Left ventricle myocardium inferior (tissue), 1 donor: ENCODE results near the gene PPME1. TPM values are rescaled to one million over a fixed set of nuclear protein-coding genes. Genes with fewer than 3 reads are reported as not detected.

ENCODE experiments used
- DNase-seq: peaks from one replicate; pipeline ENCODE4 v3.0.0-alpha.2; 2020
- H3K27ac ChIP-seq: fragments of 200-600 bp; replicated peaks from 2 replicates; pipeline ENCODE4 v1.8.0; 2021
- H3K27me3 ChIP-seq: fragments of 200-600 bp; 2 replicates; pipeline ENCODE4 v1.8.0; 2021; ENCODE audit warnings: low read depth
- H3K36me3 ChIP-seq: fragments of 200-600 bp; 2 replicates; pipeline ENCODE4 v1.8.0; 2021
- H3K4me1 ChIP-seq: fragments of 200-600 bp; 2 replicates; pipeline ENCODE4 v1.8.0; 2021
- H3K4me3 ChIP-seq: fragments of 200-600 bp; 2 replicates; pipeline ENCODE4 v1.8.0; 2021; ENCODE audit warnings: mild to moderate bottlenecking, moderate library complexity
- H3K9me3 ChIP-seq: fragments of 200-600 bp; replicated peaks from 2 replicates; pipeline ENCODE4 v1.8.0; 2021
- intact Hi-C: fragments of 100-400 bp; cut with micrococcal nuclease; formaldehyde crosslinking; loops from one replicate; pipeline ENCODE4 v1.11.0; 2022
- total RNA-seq: library from RNA; stranded (reverse); fragmentation: NEBNext Ultra II Directional; extraction: Animal tissue kit (Norgen Biotek cat#: 25700); gene quantifications from one replicate; pipeline ENCODE4 v1.2.1, GENCODE V29; 2021
- TF ChIP-seq, protein P1 (sequence below): fragments of 200-600 bp; IDR thresholded peaks from 2 replicates; pipeline ENCODE4 v1.8.0; 2021; ENCODE audit warnings: antibody characterized with exemption, mild to moderate bottlenecking, borderline replicate concordance
- donor health status: DM: no; HTN: yes; CAD: no; lungs with severe emphysema.

Gene PPME1
- total RNA-seq, 1 donor from 2014 or later, result 29.7 TPM

DNA sequence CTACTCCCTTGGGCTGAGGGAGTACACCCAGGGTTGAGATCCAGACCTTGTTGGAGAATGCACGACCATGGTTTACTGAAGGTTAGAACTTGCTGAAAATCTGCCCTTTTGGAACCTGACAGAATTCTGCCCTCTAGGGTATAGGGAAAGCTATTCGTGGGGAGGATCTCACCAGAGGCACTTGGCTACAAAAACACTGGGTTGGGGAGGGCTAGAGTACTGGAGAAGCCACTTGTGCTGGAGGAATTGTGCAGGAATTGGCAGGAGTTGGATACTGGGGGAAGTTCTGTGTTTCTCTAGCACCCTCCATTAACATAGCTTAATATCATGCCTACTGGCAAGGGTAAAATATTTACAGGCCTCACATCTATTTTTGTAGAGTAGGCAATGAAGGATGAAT, 55.8 kb downstream of the PPME1 start:
- Histone ChIP-seq H3K27ac (peak overlapping the region; percentile 59), H3K4me3 (no peak overlapping the region), H3K4me1 (peaks cover 25% of the 10 kb centered on the region), H3K36me3 (peaks cover 20% of the 10 kb centered on the region), H3K9me3 (no peaks in the 10 kb centered on the region), H3K27me3 (no peaks in the 10 kb centered on the region)
- no peak for DNase-seq
- intact Hi-C loops, result no loop called here
- TF ChIP-seq, protein P1, sequence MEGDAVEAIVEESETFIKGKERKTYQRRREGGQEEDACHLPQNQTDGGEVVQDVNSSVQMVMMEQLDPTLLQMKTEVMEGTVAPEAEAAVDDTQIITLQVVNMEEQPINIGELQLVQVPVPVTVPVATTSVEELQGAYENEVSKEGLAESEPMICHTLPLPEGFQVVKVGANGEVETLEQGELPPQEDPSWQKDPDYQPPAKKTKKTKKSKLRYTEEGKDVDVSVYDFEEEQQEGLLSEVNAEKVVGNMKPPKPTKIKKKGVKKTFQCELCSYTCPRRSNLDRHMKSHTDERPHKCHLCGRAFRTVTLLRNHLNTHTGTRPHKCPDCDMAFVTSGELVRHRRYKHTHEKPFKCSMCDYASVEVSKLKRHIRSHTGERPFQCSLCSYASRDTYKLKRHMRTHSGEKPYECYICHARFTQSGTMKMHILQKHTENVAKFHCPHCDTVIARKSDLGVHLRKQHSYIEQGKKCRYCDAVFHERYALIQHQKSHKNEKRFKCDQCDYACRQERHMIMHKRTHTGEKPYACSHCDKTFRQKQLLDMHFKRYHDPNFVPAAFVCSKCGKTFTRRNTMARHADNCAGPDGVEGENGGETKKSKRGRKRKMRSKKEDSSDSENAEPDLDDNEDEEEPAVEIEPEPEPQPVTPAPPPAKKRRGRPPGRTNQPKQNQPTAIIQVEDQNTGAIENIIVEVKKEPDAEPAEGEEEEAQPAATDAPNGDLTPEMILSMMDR, result no peak

DNA sequence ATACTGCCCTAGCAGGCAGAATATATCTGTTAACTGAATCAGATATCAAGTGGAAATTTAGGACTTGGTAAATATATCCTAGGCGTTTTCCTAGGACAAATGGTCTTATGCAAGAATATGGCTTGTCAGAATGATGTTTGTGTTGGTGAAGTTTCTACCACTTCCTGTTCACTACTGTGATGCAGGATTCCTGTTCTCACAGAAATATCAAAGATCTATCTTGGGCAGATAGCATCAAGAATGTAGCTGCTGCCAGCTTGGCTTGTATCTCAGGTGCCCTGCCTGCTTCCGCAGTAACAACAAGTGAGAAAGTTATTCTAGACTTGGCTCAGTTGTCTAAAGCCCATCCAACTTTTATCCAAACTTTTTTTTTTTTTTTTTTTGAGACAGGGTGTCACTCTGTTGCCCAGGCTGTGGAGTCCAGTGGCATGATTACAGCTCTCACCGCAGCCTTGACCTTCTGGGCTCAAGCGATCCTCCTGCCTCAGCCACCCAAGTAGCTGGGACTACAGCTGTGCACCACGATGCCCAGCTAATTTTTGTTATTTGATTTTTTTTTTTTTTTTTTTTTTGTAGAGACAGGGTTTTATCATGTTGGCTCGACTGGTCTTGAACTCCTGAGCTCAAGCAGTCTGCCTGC, 61.3 kb downstream of the PPME1 start:
- peaks cover 39% of the 10 kb centered on the region for H3K36me3 ChIP-seq
- H3K27me3 ChIP-seq, result no peaks in the 10 kb centered on the region
- TF ChIP-seq, protein P1, result no peak
- intact Hi-C loops, result no loop called here
- DNase-seq, result no peak
- H3K9me3 ChIP-seq, result no peaks in the 10 kb centered on the region
- H3K4me3 ChIP-seq, result no peak overlapping the region
- H3K27ac ChIP-seq, result no peak overlapping the region
- peaks cover 15% of the 10 kb centered on the region for H3K4me1 ChIP-seq

DNA sequence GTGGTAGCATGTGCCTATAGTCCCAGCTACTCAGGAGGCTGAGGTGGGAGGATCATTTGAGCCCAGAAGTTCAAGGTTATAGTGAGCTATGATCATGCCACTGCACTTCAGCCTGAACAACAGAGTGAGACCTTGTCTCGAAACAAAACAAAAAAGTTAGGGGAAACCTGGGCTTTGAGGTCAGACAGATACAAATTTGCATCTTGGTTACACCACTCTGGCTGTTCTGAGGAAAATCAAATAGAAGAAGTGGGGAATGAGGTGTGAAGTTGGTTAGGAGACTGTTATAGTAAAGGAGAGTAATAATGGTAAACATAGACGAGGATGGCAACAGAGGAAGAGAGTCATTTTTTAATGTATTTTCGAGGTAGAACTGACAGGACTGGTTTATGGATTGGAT, 62.6 kb downstream of the PPME1 start:
- TF ChIP-seq, protein P1, result no peak
- Histone ChIP-seq H3K27ac (no peak overlapping the region), H3K4me1 (peaks cover 15% of the 10 kb centered on the region), H3K4me3 (no peak overlapping the region), H3K27me3 (no peaks in the 10 kb centered on the region), H3K9me3 (no peaks in the 10 kb centered on the region), H3K36me3 (peaks cover 40% of the 10 kb centered on the region)
- intact Hi-C loops, result no loop called here
- no peak for DNase-seq

DNA sequence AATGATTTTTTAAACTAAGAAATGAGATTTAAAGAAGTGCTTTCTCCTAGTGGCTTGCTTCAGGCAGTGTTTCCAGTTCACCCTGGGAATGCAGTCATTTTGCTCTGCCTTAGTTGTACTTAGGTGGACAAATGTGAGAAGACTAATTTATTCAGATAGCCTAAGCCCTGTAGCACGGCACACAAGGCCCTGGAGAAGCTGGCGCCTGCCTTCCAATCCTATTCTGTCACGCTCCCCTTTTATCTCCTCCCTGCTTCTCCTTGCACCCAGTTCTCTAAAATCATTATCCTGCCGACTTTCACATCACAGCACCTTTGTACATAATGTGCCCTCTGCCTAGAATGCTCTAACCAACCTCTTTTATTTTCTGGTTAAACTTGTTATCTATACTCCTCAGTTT, 64.0 kb downstream of the PPME1 start:
- peaks cover 52% of the 10 kb centered on the region for H3K36me3 ChIP-seq
- no peaks in the 10 kb centered on the region for H3K27me3 ChIP-seq
- no peak overlapping the region for H3K4me3 ChIP-seq
- no peaks in the 10 kb centered on the region for H3K9me3 ChIP-seq
- no peak for DNase-seq
- TF ChIP-seq, protein P1, result no peak
- intact Hi-C loops, result no loop called here
- peak overlapping the region; percentile 14 for H3K27ac ChIP-seq
- peaks cover 15% of the 10 kb centered on the region for H3K4me1 ChIP-seq

DNA sequence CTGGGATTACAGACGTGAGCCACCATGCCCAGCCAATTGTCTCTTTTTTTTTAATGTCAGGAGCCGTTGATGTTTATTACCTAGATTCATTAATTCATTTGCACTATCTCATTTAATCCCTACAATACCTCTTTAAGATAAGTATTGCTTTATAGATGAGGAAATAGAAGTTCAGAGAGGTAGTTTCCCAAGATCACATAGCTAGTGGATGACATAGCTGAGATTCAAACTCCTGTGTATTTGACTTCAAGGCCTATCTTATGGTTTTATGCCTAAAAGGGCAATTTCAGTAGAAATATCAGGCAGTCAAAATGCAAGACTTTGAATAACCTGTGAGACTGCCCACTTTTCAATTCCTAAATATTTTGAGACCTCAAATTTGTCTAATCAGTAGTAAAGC, 66.5 kb downstream of the PPME1 start:
- Histone ChIP-seq H3K36me3 (peaks cover 54% of the 10 kb centered on the region), H3K9me3 (no peaks in the 10 kb centered on the region), H3K4me3 (no peak overlapping the region), H3K27ac (peak overlapping the region; percentile 27), H3K27me3 (no peaks in the 10 kb centered on the region), H3K4me1 (peaks cover 15% of the 10 kb centered on the region)
- TF ChIP-seq, protein P1, result no peak
- DNase-seq, result no peak
- intact Hi-C loops, result no loop called here
